ENCODE measurements around the gene TNFAIP8L1.

DNA sequence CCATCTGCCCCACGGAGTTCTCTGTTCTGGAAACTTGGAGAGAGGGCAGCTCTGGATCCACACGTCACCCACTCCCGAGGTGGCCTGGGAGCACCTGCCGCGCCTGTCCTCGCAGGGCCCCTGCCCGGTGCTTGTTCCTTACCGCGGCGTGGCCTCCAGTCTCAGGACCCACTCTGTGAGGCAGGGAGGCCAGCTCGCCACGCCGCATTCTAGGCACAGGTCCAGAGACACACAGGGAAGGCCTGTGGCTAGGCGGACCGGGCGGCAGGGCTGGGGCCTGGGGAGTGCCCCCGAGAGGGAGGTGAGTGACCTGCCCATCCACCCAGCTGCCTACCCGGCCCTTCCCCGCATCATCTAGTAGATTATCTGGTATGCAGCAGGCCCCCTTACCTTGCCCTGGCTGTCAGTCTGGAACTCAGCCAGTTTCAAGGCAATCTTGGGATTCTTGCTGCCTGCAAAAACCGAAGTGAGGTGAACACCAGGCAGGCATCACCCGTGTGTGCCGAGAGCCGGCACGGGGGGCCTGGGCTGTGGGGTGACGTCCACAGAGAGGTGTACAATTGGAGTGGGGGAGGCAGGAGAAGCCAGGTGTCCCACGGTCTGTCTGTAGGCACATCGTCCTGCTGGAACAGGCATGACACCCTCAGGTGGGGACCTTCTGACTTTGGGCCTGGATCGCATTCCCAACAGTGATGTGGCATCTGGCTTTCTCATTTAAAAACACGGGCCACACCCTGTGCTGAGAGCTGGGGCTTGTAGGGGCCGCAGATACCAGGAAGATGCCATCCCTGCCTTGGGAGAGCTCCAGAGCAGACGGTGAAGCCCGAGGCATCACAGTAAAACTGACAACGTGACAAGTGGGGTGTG lies 60.7 kb downstream of the TNFAIP8L1 start:
- TF ChIP-seq, protein P1, sequence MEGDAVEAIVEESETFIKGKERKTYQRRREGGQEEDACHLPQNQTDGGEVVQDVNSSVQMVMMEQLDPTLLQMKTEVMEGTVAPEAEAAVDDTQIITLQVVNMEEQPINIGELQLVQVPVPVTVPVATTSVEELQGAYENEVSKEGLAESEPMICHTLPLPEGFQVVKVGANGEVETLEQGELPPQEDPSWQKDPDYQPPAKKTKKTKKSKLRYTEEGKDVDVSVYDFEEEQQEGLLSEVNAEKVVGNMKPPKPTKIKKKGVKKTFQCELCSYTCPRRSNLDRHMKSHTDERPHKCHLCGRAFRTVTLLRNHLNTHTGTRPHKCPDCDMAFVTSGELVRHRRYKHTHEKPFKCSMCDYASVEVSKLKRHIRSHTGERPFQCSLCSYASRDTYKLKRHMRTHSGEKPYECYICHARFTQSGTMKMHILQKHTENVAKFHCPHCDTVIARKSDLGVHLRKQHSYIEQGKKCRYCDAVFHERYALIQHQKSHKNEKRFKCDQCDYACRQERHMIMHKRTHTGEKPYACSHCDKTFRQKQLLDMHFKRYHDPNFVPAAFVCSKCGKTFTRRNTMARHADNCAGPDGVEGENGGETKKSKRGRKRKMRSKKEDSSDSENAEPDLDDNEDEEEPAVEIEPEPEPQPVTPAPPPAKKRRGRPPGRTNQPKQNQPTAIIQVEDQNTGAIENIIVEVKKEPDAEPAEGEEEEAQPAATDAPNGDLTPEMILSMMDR (conservative IDR thresholded peaks at IDR 0.05; ENCODE audit: low read length), result no peak
- TF ChIP-seq EZH2phosphoT487 (IDR thresholded peaks at IDR 0.05; ENCODE audit: borderline replicate concordance), result no peak

Measured in Loucy (cell line).